ES-I3 (cell line): ENCODE measurements around the gene NKX6-2.
"Not testable (repeated sequence)": the region's sequence is repeated elsewhere in the genome, so short reads cannot be mapped to it uniquely, and the experiment has no call there.

Experiments used
- H3K36me3 ChIP-seq: 2 replicates; pipeline ENCODE4 v1.6.1; 2013; ENCODE audit warnings: mild to moderate bottlenecking, low read length, control low read depth, moderate library complexity; ENCODE audit not compliant: insufficient read depth
- H3K4me1 ChIP-seq: 2 replicates; pipeline ENCODE4 v1.6.1; 2013; ENCODE audit warnings: mild to moderate bottlenecking, control low read depth, low read length; ENCODE audit not compliant: insufficient read depth
- H3K9ac ChIP-seq: 2 replicates; pipeline ENCODE4 v1.6.1; 2013; ENCODE audit warnings: low read depth, mild to moderate bottlenecking, low read length, moderate library complexity
- H3K9me3 ChIP-seq: 2 replicates; pipeline ENCODE4 v1.6.1; 2013; ENCODE audit warnings: mild to moderate bottlenecking, low read length, moderate library complexity; ENCODE audit not compliant: control insufficient read depth, insufficient read depth

Gene NKX6-2

DNA sequence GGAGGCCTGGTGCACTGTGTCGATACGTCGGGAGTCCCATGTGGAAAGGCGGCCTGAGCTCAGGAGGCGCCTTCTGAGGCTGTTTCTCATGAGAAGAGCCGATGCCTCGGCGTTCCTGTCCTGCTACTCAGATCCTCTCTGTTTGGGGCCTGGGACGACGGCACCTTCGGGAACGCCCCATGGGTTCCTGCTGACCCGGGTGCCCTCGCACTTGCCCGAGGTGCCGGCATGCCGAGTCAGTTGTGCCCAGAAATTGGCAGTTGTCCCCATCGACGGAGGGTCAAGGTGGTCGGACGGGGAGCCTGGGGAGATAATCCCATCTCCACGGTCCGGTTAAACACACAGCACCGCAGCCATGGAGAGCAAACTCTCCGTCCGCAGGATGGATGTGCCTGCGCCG lies 33.0 kb downstream of the NKX6-2 start:
- Histone ChIP-seq H3K36me3 (no peaks in the 10 kb centered on the region; the same call in 1 of the 2 replicates), H3K9me3 (peaks cover 3% of the 10 kb centered on the region), H3K9ac (no peak overlapping the region), H3K4me1 (no peaks in the 10 kb centered on the region)

GRCh38 chr10:132752378-132752777 lies 33.6 kb downstream of the NKX6-2 start:
- Histone ChIP-seq H3K9ac (no peak overlapping the region), H3K36me3 (no peaks in the 10 kb centered on the region; the same call in 1 of the 2 replicates), H3K4me1 (no peaks in the 10 kb centered on the region), H3K9me3 (peaks cover 3% of the 10 kb centered on the region)

GRCh38 chr10:132750936-132751335 lies 35.0 kb downstream of the NKX6-2 start:
- Histone ChIP-seq H3K4me1 (peaks cover 7% of the 10 kb centered on the region; the same call in 1 of the 2 replicates), H3K9me3 (peaks cover 2% of the 10 kb centered on the region; the same call in 1 of the 2 replicates), H3K9ac (no peak overlapping the region), H3K36me3 (no peaks in the 10 kb centered on the region; the same call in 1 of the 2 replicates)

GRCh38 chr10:132749371-132749795 lies 36.6 kb downstream of the NKX6-2 start:
- Histone ChIP-seq H3K4me1 (peaks cover 7% of the 10 kb centered on the region; the same call in 1 of the 2 replicates), H3K9me3 (no peaks in the 10 kb centered on the region; the same call in 1 of the 2 replicates), H3K9ac (no peak overlapping the region), H3K36me3 (no peaks in the 10 kb centered on the region)

GRCh38 chr10:132748545-132749370 lies 37.2 kb downstream of the NKX6-2 start:
- Histone ChIP-seq H3K9me3 (no peaks in the 10 kb centered on the region; the same call in 1 of the 2 replicates), H3K36me3 (no peaks in the 10 kb centered on the region), H3K9ac (no peak overlapping the region), H3K4me1 (peaks cover 7% of the 10 kb centered on the region; the same call in 1 of the 2 replicates)

DNA sequence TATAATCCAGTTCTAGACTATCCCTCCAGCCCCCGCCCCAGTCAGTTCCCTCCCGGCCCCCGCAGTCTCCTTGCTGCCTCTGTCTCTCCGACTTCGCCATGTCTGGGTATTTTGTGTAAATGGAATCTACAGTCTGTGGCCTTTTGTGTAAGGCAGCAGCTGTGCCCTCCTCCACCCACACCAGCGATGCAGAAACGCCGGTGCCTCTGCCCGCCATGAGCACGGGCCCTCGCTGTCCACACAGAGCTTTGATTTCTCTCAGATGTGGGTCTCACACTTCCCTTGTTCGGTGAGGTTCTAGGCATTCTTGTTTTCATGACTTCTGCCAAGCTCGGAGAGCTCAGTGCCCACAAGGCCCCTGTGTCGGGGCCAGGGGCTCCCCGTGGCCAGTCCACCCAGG lies 37.8 kb downstream of the NKX6-2 start:
- Histone ChIP-seq H3K4me1 (peaks cover 11% of the 10 kb centered on the region; the same call in 1 of the 2 replicates), H3K9me3 (no peaks in the 10 kb centered on the region; the same call in 1 of the 2 replicates)

DNA sequence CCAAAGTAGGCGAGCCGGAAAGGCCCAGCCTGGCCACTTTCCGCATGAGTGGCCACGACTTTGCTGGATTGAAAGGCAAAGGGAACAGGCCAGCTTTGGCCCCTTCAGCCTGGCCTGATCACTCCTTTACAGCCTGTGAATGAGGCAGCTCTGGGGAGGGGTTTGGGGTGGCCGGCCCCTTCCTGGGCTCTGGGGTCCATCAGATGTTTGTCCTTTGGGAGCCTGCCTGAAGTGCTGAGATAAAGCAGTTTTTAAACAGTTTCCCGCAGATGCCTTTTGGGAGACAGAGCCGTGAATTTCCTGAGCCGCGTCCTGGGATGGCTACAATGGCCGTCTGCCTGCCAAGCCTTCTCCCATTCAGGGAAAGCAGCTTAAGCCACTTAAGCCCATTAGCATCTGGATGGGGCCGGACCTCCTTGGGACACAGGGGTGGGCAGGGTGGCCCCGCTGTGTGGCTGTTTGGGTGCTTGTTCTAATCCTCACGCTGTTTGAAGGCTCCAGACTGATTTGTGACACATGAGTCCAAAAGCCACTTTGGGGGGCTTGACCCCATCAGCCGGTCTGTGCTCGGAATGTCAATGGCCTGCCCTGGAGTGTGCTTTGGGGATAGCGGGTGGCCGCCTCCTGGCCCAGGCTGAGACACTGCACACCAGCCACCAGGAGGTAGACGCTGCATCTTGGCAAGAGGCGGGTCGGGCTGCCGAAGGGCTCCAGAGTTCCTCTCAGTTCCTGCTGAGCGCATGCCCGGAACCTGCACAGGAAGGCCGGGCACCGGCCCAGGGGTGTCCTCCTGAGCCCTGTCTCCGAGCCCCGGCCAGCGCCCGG lies 38.9 kb downstream of the NKX6-2 start:
- H3K9me3 ChIP-seq: no peaks in the 10 kb centered on the region; the same call in 1 of the 2 replicates
- H3K9ac ChIP-seq: no peak overlapping the region
- H3K36me3 ChIP-seq: no peaks in the 10 kb centered on the region
- peaks cover 11% of the 10 kb centered on the region; the same call in 1 of the 2 replicates for H3K4me1 ChIP-seq

More for the DNA sequence above, 37.8 kb downstream of the NKX6-2 start:
- no peaks in the 10 kb centered on the region for H3K36me3 ChIP-seq
- no peak overlapping the region for H3K9ac ChIP-seq

GRCh38 chr10:132746386-132746785 lies 39.6 kb downstream of the NKX6-2 start:
- H3K36me3 ChIP-seq: no peaks in the 10 kb centered on the region
- H3K9ac ChIP-seq: no peak overlapping the region

GRCh38 chr10:132745971-132746370 lies 40.0 kb downstream of the NKX6-2 start:
- peaks cover 11% of the 10 kb centered on the region; the same call in 1 of the 2 replicates for H3K4me1 ChIP-seq
- no peaks in the 10 kb centered on the region for H3K36me3 ChIP-seq
- no peaks in the 10 kb centered on the region; the same call in 1 of the 2 replicates for H3K9me3 ChIP-seq
- no peak overlapping the region for H3K9ac ChIP-seq

More at GRCh38 chr10:132746386-132746785, 39.6 kb downstream of the NKX6-2 start:
- Histone ChIP-seq H3K4me1 (peaks cover 11% of the 10 kb centered on the region; the same call in 1 of the 2 replicates), H3K9me3 (no peaks in the 10 kb centered on the region; the same call in 1 of the 2 replicates)

- Histone ChIP-seq H3K9ac (no peak overlapping the region), H3K4me1 (peaks cover 11% of the 10 kb centered on the region; the same call in 1 of the 2 replicates), H3K36me3 (no peaks in the 10 kb centered on the region), H3K9me3 (no peaks in the 10 kb centered on the region; the same call in 1 of the 2 replicates)
Measured at GRCh38 chr10:132745511-132745910, 40.4 kb downstream of the NKX6-2 start.

DNA sequence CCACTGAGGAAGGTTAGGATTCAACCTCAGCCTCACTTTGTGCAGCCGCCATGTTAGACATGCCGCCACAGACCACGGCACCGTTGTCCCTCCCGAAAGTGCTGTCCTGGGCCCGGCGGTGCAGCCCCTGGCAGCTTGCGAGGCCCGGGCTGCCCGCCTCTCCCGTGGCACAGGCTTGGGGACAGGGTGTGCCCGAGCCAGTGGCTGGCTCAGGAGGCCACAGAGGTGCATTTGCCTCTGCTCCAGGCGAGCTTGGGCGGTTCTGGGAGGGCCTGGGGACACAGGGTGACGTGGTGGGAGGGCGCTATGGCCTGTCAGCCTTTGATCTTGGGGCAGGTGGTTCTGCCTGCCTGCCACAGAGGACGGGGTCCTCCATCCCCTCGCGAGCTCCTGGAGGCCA lies 41.1 kb downstream of the NKX6-2 start:
- no peaks in the 10 kb centered on the region; the same call in 1 of the 2 replicates for H3K9me3 ChIP-seq
- no peaks in the 10 kb centered on the region for H3K36me3 ChIP-seq
- H3K4me1 ChIP-seq: peaks cover 11% of the 10 kb centered on the region; the same call in 1 of the 2 replicates
- no peak overlapping the region for H3K9ac ChIP-seq

- Histone ChIP-seq H3K9me3 (no peaks in the 10 kb centered on the region; the same call in 1 of the 2 replicates), H3K36me3 (no peaks in the 10 kb centered on the region), H3K9ac (no peak overlapping the region), H3K4me1 (peaks cover 11% of the 10 kb centered on the region; the same call in 1 of the 2 replicates)
Measured at GRCh38 chr10:132743925-132744490, 41.9 kb downstream of the NKX6-2 start.

DNA sequence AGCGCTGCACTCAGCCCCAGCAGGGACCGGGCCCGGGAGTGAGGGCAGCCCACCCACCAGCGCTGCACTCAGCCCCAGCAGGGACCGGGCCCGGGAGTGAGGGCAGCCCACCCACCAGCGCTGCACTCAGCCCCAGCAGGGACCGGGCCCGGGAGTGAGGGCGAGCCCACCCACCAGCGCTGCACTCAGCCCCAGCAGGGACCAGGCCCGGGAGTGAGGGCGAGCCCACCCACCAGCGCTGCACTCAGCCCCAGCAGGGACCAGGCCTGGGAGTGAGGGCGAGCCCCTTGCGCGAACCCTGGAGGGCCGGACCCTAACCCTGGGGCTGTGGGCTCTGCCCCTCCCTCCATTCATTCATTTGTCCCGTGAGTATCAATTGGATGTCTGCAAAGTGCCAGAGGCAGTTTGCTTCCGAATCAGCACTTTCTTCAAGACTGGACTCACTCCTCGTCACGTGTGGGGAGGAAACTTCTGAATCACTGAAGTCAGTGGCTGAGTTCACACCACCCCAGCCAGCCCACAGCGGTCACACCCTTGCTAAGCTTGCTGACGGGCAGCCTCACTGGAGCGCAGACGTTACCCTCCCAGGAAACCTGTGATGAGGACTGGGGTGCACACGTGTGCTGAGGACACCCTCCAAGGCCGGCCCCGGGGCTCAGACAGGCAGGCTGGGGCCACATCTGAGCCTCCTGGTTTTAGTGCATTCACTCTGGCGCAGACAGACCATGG lies 42.6 kb downstream of the NKX6-2 start:
- not testable (repeated sequence) for H3K9ac ChIP-seq, H3K36me3 ChIP-seq, H3K9me3 ChIP-seq
- peaks cover 11% of the 10 kb centered on the region; the same call in 1 of the 2 replicates for H3K4me1 ChIP-seq
